Thoracic aorta (tissue), 2 donors: Measurements from ENCODE around the gene SERPINA3. TPM values are rescaled to one million over a fixed set of nuclear protein-coding genes. Genes with fewer than 3 reads are reported as not detected.

Experiments
- ATAC-seq: fragments of 150-250 bp; one replicate; pipeline ENCODE4 v1.8.0; 2017; ENCODE audit warnings: low read depth; ENCODE audit not compliant: insufficient number of reproducible peaks, low FRiP score
- DNase-seq: peaks from one replicate; pipeline ENCODE4 v3.0.0-alpha.2; 2020; ENCODE audit warnings: low spot score
- H3K27ac ChIP-seq, 2 donors: fragments of 200-600 bp; sonication (generic); 1 replicate in 1 of 2; 2 replicates in 1 of 2; pipeline ENCODE4 v1.5.1; 2016; ENCODE audit warnings: mild to moderate bottlenecking in 2 of 2, moderate library complexity in 2 of 2
- H3K27me3 ChIP-seq: fragments of 200-600 bp; sonication (generic); replicated peaks from 2 replicates; pipeline ENCODE4 v1.6.0; 2016; ENCODE audit warnings: mild to moderate bottlenecking; ENCODE audit not compliant: insufficient read depth
- H3K36me3 ChIP-seq: fragments of 200-600 bp; sonication (generic); one replicate; pipeline ENCODE4 v1.5.1; 2016
- H3K4me1 ChIP-seq, 2 donors: fragments of 200-600 bp; sonication (generic); 1 replicate in 1 of 2; 2 replicates in 1 of 2; pipeline versions ENCODE4 v1.5.1 to v1.6.0; 2016; ENCODE audit warnings: low read depth in 2 of 2, mild to moderate bottlenecking in 1 of 2; ENCODE audit not compliant: control insufficient read depth in 1 of 2
- H3K4me3 ChIP-seq: fragments of 200-600 bp; sonication (generic); 2 replicates; pipeline ENCODE4 v1.5.1; 2016; ENCODE audit warnings: mild to moderate bottlenecking
- H3K9me3 ChIP-seq: fragments of 200-600 bp; sonication (generic); 2 replicates; pipeline ENCODE4 v1.5.1; 2016
- total RNA-seq, 2 donors: library from RNA; depleted of rRNA; stranded (reverse); fragments of >200 nt; gene quantifications; one replicate each; pipeline versions ENCODE4 v1.1.0 to v1.2.3, GENCODE V29; 2016
- TF ChIP-seq, protein P1 (sequence below): fragments of 200-600 bp; sonication (generic); IDR thresholded peaks from one replicate; pipeline ENCODE4 v1.5.1; 2019; ENCODE audit warnings: antibody characterized with exemption

SERPINA3 gene
- total RNA-seq, 2 donors from 2014 or later = 140 to 252 TPM

DNA sequence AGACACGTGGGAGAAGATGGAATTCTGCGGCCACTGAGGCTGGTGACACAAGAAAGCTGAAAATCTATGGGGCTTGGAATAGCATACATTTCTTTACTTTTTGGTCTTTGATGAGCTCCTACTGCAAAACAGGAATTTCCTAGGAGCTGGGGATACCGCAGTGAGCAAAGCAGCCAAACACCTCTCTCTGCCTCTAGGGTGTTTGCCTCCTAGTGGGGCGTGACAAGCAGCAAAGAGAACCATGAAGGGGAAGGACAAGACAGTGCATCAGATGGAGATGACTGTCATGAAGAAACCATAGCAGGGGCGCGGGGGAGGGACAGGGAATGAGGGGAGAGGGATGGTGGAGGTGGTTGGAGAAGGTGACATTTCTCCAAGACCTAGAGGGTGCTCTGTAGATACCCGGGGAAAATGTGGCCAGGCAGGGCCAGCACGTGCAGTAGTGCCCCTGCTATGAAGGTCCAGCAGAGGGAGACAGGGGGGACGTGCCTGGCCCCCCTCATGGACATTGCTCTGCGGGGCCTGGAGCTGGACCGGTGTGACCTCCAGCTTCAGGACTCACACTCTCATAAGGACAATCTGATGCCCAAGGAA lies 58.6 kb downstream of the SERPINA3 start:
- no peaks in the 10 kb centered on the region for H3K27me3 ChIP-seq
- ATAC-seq (no peak), DNase-seq (no peak)
- TF ChIP-seq, protein P1, sequence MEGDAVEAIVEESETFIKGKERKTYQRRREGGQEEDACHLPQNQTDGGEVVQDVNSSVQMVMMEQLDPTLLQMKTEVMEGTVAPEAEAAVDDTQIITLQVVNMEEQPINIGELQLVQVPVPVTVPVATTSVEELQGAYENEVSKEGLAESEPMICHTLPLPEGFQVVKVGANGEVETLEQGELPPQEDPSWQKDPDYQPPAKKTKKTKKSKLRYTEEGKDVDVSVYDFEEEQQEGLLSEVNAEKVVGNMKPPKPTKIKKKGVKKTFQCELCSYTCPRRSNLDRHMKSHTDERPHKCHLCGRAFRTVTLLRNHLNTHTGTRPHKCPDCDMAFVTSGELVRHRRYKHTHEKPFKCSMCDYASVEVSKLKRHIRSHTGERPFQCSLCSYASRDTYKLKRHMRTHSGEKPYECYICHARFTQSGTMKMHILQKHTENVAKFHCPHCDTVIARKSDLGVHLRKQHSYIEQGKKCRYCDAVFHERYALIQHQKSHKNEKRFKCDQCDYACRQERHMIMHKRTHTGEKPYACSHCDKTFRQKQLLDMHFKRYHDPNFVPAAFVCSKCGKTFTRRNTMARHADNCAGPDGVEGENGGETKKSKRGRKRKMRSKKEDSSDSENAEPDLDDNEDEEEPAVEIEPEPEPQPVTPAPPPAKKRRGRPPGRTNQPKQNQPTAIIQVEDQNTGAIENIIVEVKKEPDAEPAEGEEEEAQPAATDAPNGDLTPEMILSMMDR = no peak
- no peaks in the 10 kb centered on the region for H3K9me3 ChIP-seq
- no peak overlapping the region for H3K27ac ChIP-seq
- H3K4me3 ChIP-seq = no peak overlapping the region
- H3K36me3 ChIP-seq = no peaks in the 10 kb centered on the region
- H3K4me1 ChIP-seq = no peaks in the 10 kb centered on the region

DNA sequence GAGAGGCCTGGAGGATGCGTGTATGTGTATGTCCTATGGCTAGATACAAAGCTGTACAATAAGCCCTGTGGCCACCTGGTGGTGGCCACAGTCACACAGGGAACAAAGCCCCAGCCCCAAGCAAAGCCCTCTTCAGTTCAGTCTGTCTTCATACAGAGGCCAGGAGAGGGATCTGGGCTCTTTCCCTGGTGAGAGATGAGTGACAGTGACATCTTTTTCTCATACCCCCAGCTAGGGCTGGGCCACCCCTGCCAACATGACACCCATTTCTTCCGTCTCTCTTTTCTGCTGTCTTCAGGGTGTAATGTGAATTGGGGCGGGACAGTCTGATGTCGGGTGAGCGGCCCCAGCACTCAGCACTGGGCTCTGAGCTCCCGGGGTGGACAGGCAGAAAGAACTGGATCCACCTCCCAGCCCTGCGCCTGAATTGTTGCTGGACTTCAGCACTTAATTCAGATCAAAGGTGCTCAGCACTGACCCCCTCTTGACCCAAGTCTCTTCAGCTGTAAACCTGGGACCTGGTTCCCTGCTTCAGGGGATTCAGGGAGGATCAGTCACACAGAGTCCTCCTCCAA lies 59.8 kb downstream of the SERPINA3 start:
- Histone ChIP-seq H3K27ac (no peak overlapping the region), H3K36me3 (no peaks in the 10 kb centered on the region), H3K9me3 (no peaks in the 10 kb centered on the region), H3K4me3 (no peak overlapping the region), H3K4me1 (no peaks in the 10 kb centered on the region), H3K27me3 (no peaks in the 10 kb centered on the region)
- TF ChIP-seq, protein P1 = no peak
- ATAC-seq = no peak
- DNase-seq = no peak

- DNase-seq = no peak
- no peak overlapping the region for H3K27ac ChIP-seq
Observed at GRCh38 chr14:94673071-94673470, 60.9 kb downstream of the SERPINA3 start.

More at GRCh38 chr14:94673071-94673470, 60.9 kb downstream of the SERPINA3 start:
- no peaks in the 10 kb centered on the region for H3K9me3 ChIP-seq
- H3K27me3 ChIP-seq = no peaks in the 10 kb centered on the region
- no peaks in the 10 kb centered on the region for H3K36me3 ChIP-seq
- no peaks in the 10 kb centered on the region for H3K4me1 ChIP-seq
- no peak overlapping the region for H3K4me3 ChIP-seq
- TF ChIP-seq, protein P1 = no peak
- ATAC-seq = no peak

Other genes starting within 250 kb of the SERPINA3 start
- gene SERPINA2, start 245.7 kb upstream of the SERPINA3 start, total RNA-seq = not detected
- gene SERPINA1, start 223.8 kb upstream of the SERPINA3 start, total RNA-seq = 10 to 100 TPM; 15.2 to 22.4 TPM
- not detected for gene SERPINA11, start 159.6 kb upstream of the SERPINA3 start, total RNA-seq
- 1 to 10 TPM in 1 of 2 donors, not detected in 1; 2.3 TPM for gene SERPINA9, start 136.2 kb upstream of the SERPINA3 start, total RNA-seq
- gene SERPINA12, start 102.9 kb upstream of the SERPINA3 start, total RNA-seq = not detected
- not detected for gene SERPINA4, start 50.9 kb upstream of the SERPINA3 start, total RNA-seq
- 1 to 10 TPM; 4.4 to 6.8 TPM for gene SERPINA5, start 31.0 kb upstream of the SERPINA3 start, total RNA-seq
- gene GSC, start 157.7 kb downstream of the SERPINA3 start, total RNA-seq = 1 to 10 TPM in 1 of 2 donors, not detected in 1; 2.1 TPM